HEK293 (cell line): ENCODE results near the gene CPLANE1.

Experiments
- AEBP2 ChIP-seq: fragments of 450-650 bp; formaldehyde crosslinking; IDR thresholded peaks from 2 replicates; pipeline ENCODE4 v1.5.1; 2016; ENCODE audit warnings: missing biosample characterization, missing genetic modification characterization, borderline replicate concordance
- GLIS2 ChIP-seq: fragments of 450-650 bp; formaldehyde crosslinking; IDR thresholded peaks from 2 replicates; pipeline ENCODE4 v1.5.1; 2016; ENCODE audit warnings: missing biosample characterization, missing genetic modification characterization
- KLF10 ChIP-seq: fragments of 450-650 bp; IDR thresholded peaks from 2 replicates; pipeline ENCODE4 v1.5.1; 2018; ENCODE audit warnings: missing biosample characterization, mild to moderate bottlenecking, missing genetic modification characterization
- KLF17 ChIP-seq: fragments of 450-650 bp; formaldehyde crosslinking; IDR thresholded peaks from 2 replicates; pipeline ENCODE4 v1.5.1; 2016; ENCODE audit warnings: missing biosample characterization, missing genetic modification characterization
- KLF7 ChIP-seq: fragments of 450-650 bp; formaldehyde crosslinking; IDR thresholded peaks from 2 replicates; pipeline ENCODE4 v1.5.1; 2016; ENCODE audit warnings: missing biosample characterization, missing genetic modification characterization, borderline replicate concordance
- KLF8 ChIP-seq: fragments of 450-650 bp; formaldehyde crosslinking; IDR thresholded peaks from 2 replicates; pipeline ENCODE4 v1.5.1; 2016; ENCODE audit warnings: missing biosample characterization, missing genetic modification characterization
- MYNN ChIP-seq: fragments of 450-650 bp; formaldehyde crosslinking; IDR thresholded peaks from 2 replicates; pipeline ENCODE4 v1.5.1; 2016; ENCODE audit warnings: missing biosample characterization, missing genetic modification characterization, borderline replicate concordance
- PRDM4 ChIP-seq: fragments of 450-650 bp; formaldehyde crosslinking; IDR thresholded peaks from 2 replicates; pipeline ENCODE4 v1.5.1; 2017; ENCODE audit warnings: missing biosample characterization, missing genetic modification characterization
- SCRT2 ChIP-seq: fragments of 450-650 bp; formaldehyde crosslinking; IDR thresholded peaks from 2 replicates; pipeline ENCODE4 v1.5.1; 2016; ENCODE audit warnings: missing biosample characterization, missing genetic modification characterization
- TSHZ1 ChIP-seq: fragments of 450-650 bp; formaldehyde crosslinking; IDR thresholded peaks from 2 replicates; pipeline ENCODE4 v1.5.1; 2016; ENCODE audit warnings: missing biosample characterization, missing genetic modification characterization, borderline replicate concordance
- ZBTB11 ChIP-seq: fragments of 450-650 bp; formaldehyde crosslinking; conservative IDR thresholded peaks from 2 replicates; pipeline ENCODE4 v1.5.1; 2016; ENCODE audit warnings: low read depth, missing biosample characterization, missing genetic modification characterization
- ZBTB26 ChIP-seq: fragments of 450-650 bp; formaldehyde crosslinking; optimal IDR thresholded peaks from 2 replicates; pipeline ENCODE3; 2016; ENCODE audit warnings: missing biosample characterization, mild to moderate bottlenecking, missing genetic modification characterization
- ZBTB48 ChIP-seq: fragments of 450-650 bp; formaldehyde crosslinking; IDR thresholded peaks from 2 replicates; pipeline ENCODE4 v1.5.1; 2016; ENCODE audit warnings: missing biosample characterization, missing genetic modification characterization
- ZEB2 ChIP-seq: fragments of 450-650 bp; formaldehyde crosslinking; IDR thresholded peaks from 2 replicates; pipeline ENCODE4 v1.5.1; 2016; ENCODE audit warnings: missing biosample characterization, missing genetic modification characterization
- ZNF138 ChIP-seq: fragments of 450-650 bp; formaldehyde crosslinking; IDR thresholded peaks from 2 replicates; pipeline ENCODE4 v1.5.1; 2016; ENCODE audit warnings: missing biosample characterization, missing genetic modification characterization, borderline replicate concordance
- ZNF202 ChIP-seq: fragments of 450-650 bp; formaldehyde crosslinking; IDR thresholded peaks from 2 replicates; pipeline ENCODE4 v1.5.1; 2016; ENCODE audit warnings: missing biosample characterization, missing genetic modification characterization, borderline replicate concordance
- ZNF324 ChIP-seq: fragments of 450-650 bp; formaldehyde crosslinking; IDR thresholded peaks from 2 replicates; pipeline ENCODE4 v1.5.1; 2016; ENCODE audit warnings: missing biosample characterization, missing genetic modification characterization
- ZNF341 ChIP-seq: fragments of 450-650 bp; formaldehyde crosslinking; IDR thresholded peaks from 2 replicates; pipeline ENCODE4; 2016; ENCODE audit warnings: low read depth, missing biosample characterization, missing genetic modification characterization
- ZNF521 ChIP-seq: fragments of 450-650 bp; formaldehyde crosslinking; IDR thresholded peaks from 2 replicates; pipeline ENCODE4 v1.5.1; 2017; ENCODE audit warnings: missing biosample characterization, mild to moderate bottlenecking, missing genetic modification characterization
- ZNF629 ChIP-seq: fragments of 450-650 bp; formaldehyde crosslinking; IDR thresholded peaks from 2 replicates; pipeline ENCODE4 v1.5.1; 2017; ENCODE audit warnings: missing biosample characterization, missing genetic modification characterization
- ZNF785 ChIP-seq: fragments of 450-650 bp; formaldehyde crosslinking; IDR thresholded peaks from 2 replicates; pipeline ENCODE4 v1.5.1; 2016; ENCODE audit warnings: missing biosample characterization, missing genetic modification characterization
- ZSCAN16 ChIP-seq: fragments of 450-650 bp; formaldehyde crosslinking; IDR thresholded peaks from 2 replicates; pipeline ENCODE4 v1.5.1; 2016; ENCODE audit warnings: missing biosample characterization, missing genetic modification characterization
- ZSCAN5A ChIP-seq: fragments of 450-650 bp; formaldehyde crosslinking; IDR thresholded peaks from 2 replicates; pipeline ENCODE4 v1.5.1; 2016; ENCODE audit warnings: missing biosample characterization, missing genetic modification characterization

CPLANE1 gene

GRCh38 chr5:37248970-37249814, at the start of gene CPLANE1 (continued):
- TF ChIP-seq AEBP2 (tag by site-specific recombination), result no peak
- peak; percentile 92 for TF ChIP-seq ZNF324 (tag by site-specific recombination)
- peak; percentile 83 for TF ChIP-seq ZBTB48 (tag by site-specific recombination)
- TF ChIP-seq MYNN, result 0 out of 2 replicates have a peak, but pooled peaks have one; percentile 31
- peak; percentile 63 for TF ChIP-seq ZNF341 (tag by site-specific recombination)
- TF ChIP-seq ZNF202 (tag by site-specific recombination), result peak; percentile 51; the same call in 1 of the 2 replicates
- peak; percentile 95 for TF ChIP-seq KLF10 (tag by site-specific recombination)
- TF ChIP-seq GLIS2, result peak; percentile 94
- TF ChIP-seq SCRT2 (tag by site-specific recombination), result no peak
- peak; percentile 59 for TF ChIP-seq KLF17 (tag by site-specific recombination)
- TF ChIP-seq ZNF521 (tag by site-specific recombination), result no peak
- TF ChIP-seq PRDM4 (tag by site-specific recombination), result no peak
- TF ChIP-seq ZBTB11 (tag by site-specific recombination), result peak; percentile 75
- peak; percentile 90 for TF ChIP-seq ZSCAN5A
- TF ChIP-seq TSHZ1 (tag by site-specific recombination), result 0 out of 2 replicates have a peak, but pooled peaks have one; percentile 5
- TF ChIP-seq ZNF138 (tag by site-specific recombination), result no peak
- TF ChIP-seq KLF7 (tag by site-specific recombination), result peak; percentile 77; the same call in 1 of the 2 replicates
- peak; percentile 92 for TF ChIP-seq KLF8 (tag by site-specific recombination)
- peak; percentile 52; the same call in 1 of the 2 replicates for TF ChIP-seq ZNF785 (tag by site-specific recombination)
- peak; percentile 82 for TF ChIP-seq ZEB2 (tag by site-specific recombination)
- TF ChIP-seq ZSCAN16 (tag by site-specific recombination), result peak; percentile 75; the same call in 1 of the 2 replicates
- peak; percentile 81 for TF ChIP-seq ZNF629
- TF ChIP-seq ZBTB26 (tag by site-specific recombination), result peak; percentile 97
